Measurements from ENCODE around the gene RTP5. TPM values are rescaled to one million over a fixed set of nuclear protein-coding genes. Genes with fewer than 3 reads are reported as not detected.

Gene RTP5
- total RNA-seq, 1 experiment from 2014 or later: not detected

DNA sequence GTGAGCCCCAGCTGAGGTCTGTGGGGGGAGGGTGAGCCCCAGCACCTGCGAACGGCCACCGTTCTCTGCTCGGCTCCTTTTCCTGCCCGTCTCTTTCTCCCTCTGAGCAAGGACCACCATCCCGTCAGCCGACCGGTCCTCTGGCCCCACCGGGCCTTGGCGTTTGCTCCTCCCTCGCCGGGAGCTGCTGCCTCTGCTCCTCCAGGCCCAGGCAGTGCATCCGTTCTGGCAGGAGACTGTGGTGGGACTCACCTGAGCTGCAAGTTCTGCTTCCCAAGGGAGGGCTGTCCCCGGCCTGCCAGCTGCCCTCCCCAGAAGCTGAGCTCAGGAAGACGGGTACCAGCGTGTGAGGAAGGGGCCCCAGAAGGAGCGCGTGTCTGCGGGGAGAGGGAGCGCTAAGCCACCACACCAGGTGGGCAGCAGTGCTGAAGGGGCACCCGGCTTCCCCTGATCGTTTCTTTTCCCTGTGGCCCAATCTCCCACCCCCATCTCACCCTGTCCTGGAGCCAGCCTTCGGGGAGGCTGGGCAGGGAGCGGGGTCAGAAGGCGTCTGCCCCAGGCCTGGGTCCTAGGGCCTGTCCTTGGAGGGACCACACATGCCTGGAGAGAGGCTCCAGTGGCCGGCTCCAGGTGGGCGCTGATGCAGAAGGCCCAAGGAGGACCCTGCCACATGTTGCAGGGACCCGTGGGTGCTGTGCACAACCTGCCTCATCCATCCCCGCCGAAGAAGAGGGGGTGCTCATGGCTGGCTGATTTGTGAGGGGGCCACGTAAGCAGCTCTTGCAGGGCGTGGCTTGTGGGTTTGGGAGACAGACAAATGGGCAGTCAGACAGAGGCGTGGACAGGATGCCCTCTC lies 2.5 kb upstream of the RTP5 start:
- Histone ChIP-seq H2BK120ac (ENCODE audit: low read depth, low read length, poor library complexity, severe bottlenecking) (no peak overlapping the region), H2BK5ac (ENCODE audit: insufficient read length, low read length) (no peak overlapping the region), H3T11ph (ENCODE audit: low read length) (no peak overlapping the region), H2AFZ (ENCODE audit: low read length) (no peak overlapping the region), H3K14ac (ENCODE audit: insufficient read depth, low read length) (no peak overlapping the region), H3K9me3 (ENCODE audit: control insufficient read depth, low read depth, low read length) (no peaks in the 10 kb centered on the region), H3K4me2 (ENCODE audit: insufficient read depth, insufficient read length, low read length) (no peak overlapping the region), H2BK12ac (ENCODE audit: insufficient read length, low read depth, low read length) (no peak overlapping the region), H3K23ac (ENCODE audit: insufficient read length, low read depth, low read length) (no peak overlapping the region), H3K79me2 (ENCODE audit: insufficient read depth, low read length) (no peaks in the 10 kb centered on the region), H3K56ac (ENCODE audit: insufficient read length, low read depth, low read length) (no peak overlapping the region), H3K79me1 (ENCODE audit: insufficient read depth, low read depth, low read length, poor library complexity, severe bottlenecking) (no peaks in the 10 kb centered on the region), H3K27ac (ENCODE audit: insufficient read length, low read depth, low read length) (no peak overlapping the region), H3K4ac (ENCODE audit: low read depth, low read length) (no peak overlapping the region), H4K91ac (ENCODE audit: insufficient read length, low read depth, low read length) (no peak overlapping the region), H4K20me1 (ENCODE audit: control insufficient read depth, insufficient read depth, insufficient read length) (peaks cover 8% of the 10 kb centered on the region), H2BK15ac (ENCODE audit: low read depth, low read length) (no peak overlapping the region), H4K8ac (replicated peaks; ENCODE audit: insufficient read length, low read depth, low read length) (no peak overlapping the region), H3K27me3 (ENCODE audit: insufficient read depth, low read length) (no peaks in the 10 kb centered on the region; the same call in 1 of the 2 replicates), H2AK5ac (ENCODE audit: insufficient read length, low read length) (no peak overlapping the region), H3K4me1 (ENCODE audit: insufficient read depth, low read length) (no peaks in the 10 kb centered on the region), H3K23me2 (ENCODE audit: insufficient read length, low read depth, low read length, poor library complexity, severe bottlenecking) (no peaks in the 10 kb centered on the region), H4K5ac (ENCODE audit: insufficient read length, low read depth, low read length) (no peak overlapping the region), H3K9ac (ENCODE audit: extremely low read depth, insufficient read length, low read length) (no peak overlapping the region), H3K18ac (ENCODE audit: insufficient read length, low read depth, low read length) (no peak overlapping the region), H2BK20ac (ENCODE audit: low read depth, low read length, poor library complexity, severe bottlenecking) (no peak overlapping the region)
- peaks cover 0 to 6% (median 0%) of the 10 kb centered on the region in 3 experiments; a peak in 2 of 7 replicates for H3K36me3 Mint-ChIP-seq (ENCODE audit: insufficient read depth in 1 of 3, low read depth in 3 of 3)
- no CpG with 5 or more reads among the region's 33 CpGs for WGBS (ENCODE audit: extremely low coverage, insufficient read length, low lambda C conversion rate)
- H3K4me3 Mint-ChIP-seq: no peak overlapping the region
- peaks cover 2 to 21% of the 10 kb centered on the region in 2 experiments; a peak in 3 of 4 replicates for H3K4me1 Mint-ChIP-seq
- H3K27me3 Mint-ChIP-seq (ENCODE audit: low read depth): peaks cover 17% of the 10 kb centered on the region
- no peak overlapping the region for H3K27ac Mint-ChIP-seq
- TF ChIP-seq CTCF (conservative IDR thresholded peaks at IDR 0.05): no peak
- DNase-seq: no peak
- peaks cover 14 to 20% of the 10 kb centered on the region in 2 experiments for H3K9me3 Mint-ChIP-seq

Measured in H9 (cell line).